GM21576 (cell line): ENCODE data around the gene HSPB1.
"Not testable (repeated sequence)": the region's sequence is repeated elsewhere in the genome, so short reads cannot be mapped to it uniquely, and the experiment has no call there.

Experiments
- ATAC-seq: cut with Tn5 transposase; IDR thresholded peaks from one replicate; pipeline ENCODE4 v1.9.1; 2021; ENCODE audit warnings: mild to moderate bottlenecking, moderate library complexity; ENCODE audit not compliant: unreplicated experiment

HSPB1 gene

GRCh38 chr7:76329479-76329878, 27.0 kb downstream of the HSPB1 start:
- no peak for ATAC-seq

- no peak for ATAC-seq
Measured at GRCh38 chr7:76330261-76330660, 27.8 kb downstream of the HSPB1 start.

- ATAC-seq: no peak
Measured at GRCh38 chr7:76330673-76331072, 28.2 kb downstream of the HSPB1 start.

GRCh38 chr7:76332078-76332477, 29.6 kb downstream of the HSPB1 start:
- ATAC-seq: no peak

GRCh38 chr7:76333511-76334101, 31.1 kb downstream of the HSPB1 start:
- ATAC-seq: no peak

- ATAC-seq: no peak
Measured at GRCh38 chr7:76334320-76334967, 32.0 kb downstream of the HSPB1 start.

GRCh38 chr7:76335417-76335816, 32.9 kb downstream of the HSPB1 start:
- not testable (repeated sequence) for ATAC-seq

- ATAC-seq: no peak
Measured at GRCh38 chr7:76336094-76336493, 33.6 kb downstream of the HSPB1 start.

GRCh38 chr7:76337147-76337546, 34.7 kb downstream of the HSPB1 start:
- ATAC-seq: no peak

GRCh38 chr7:76338298-76339084, 36.0 kb downstream of the HSPB1 start:
- no peak for ATAC-seq

GRCh38 chr7:76340617-76341131, 38.2 kb downstream of the HSPB1 start:
- ATAC-seq: no peak

- ATAC-seq: no peak
Measured at GRCh38 chr7:76342222-76342621, 39.7 kb downstream of the HSPB1 start.

- no peak for ATAC-seq
Measured at GRCh38 chr7:76343294-76343930, 40.9 kb downstream of the HSPB1 start.

- ATAC-seq: no peak
Measured at GRCh38 chr7:76343931-76344321, 41.5 kb downstream of the HSPB1 start.

- ATAC-seq: no peak
Measured at GRCh38 chr7:76346097-76346496, 43.6 kb downstream of the HSPB1 start.

GRCh38 chr7:76346778-76347177, 44.3 kb downstream of the HSPB1 start:
- no peak for ATAC-seq

- ATAC-seq: no peak
Measured at GRCh38 chr7:76347710-76348109, 45.2 kb downstream of the HSPB1 start.

GRCh38 chr7:76349313-76349885, 46.9 kb downstream of the HSPB1 start:
- ATAC-seq: no peak

- no peak for ATAC-seq
Measured at GRCh38 chr7:76351372-76351771, 48.9 kb downstream of the HSPB1 start.

- no peak for ATAC-seq
Measured at GRCh38 chr7:76352193-76352592, 49.7 kb downstream of the HSPB1 start.

GRCh38 chr7:76353744-76354143, 51.3 kb downstream of the HSPB1 start:
- no peak for ATAC-seq
